Right lung (tissue), 5 donors: ENCODE results near the gene DENND10. TPM values are rescaled to one million over a fixed set of nuclear protein-coding genes. Genes with fewer than 3 reads are reported as not detected.
"Not testable (repeated sequence)": the region's sequence is repeated elsewhere in the genome, so short reads cannot be mapped to it uniquely, and the experiment has no call there.

Experiments used
- DNase-seq, 2 donors: peaks; one replicate each; pipeline ENCODE4 v3.0.0-alpha.2; 2013
- polyA plus RNA-seq, 5 donors: library from polyadenylated mRNA; unstranded; fragments of 120-200 nt; gene quantifications; one replicate each; pipeline versions ENCODE4 v1.2.1 to v1.2.3, GENCODE V29; 2013; ENCODE audit warnings: inconsistent platforms in 1 of 5, low replicate concordance in 1 of 5; ENCODE audit not compliant: insufficient read length in 5 of 5, insufficient read depth in 1 of 5

The DENND10 gene
- polyA plus RNA-seq, 5 donors = 35.7 to 42.2 (median 38.1) TPM

DNA sequence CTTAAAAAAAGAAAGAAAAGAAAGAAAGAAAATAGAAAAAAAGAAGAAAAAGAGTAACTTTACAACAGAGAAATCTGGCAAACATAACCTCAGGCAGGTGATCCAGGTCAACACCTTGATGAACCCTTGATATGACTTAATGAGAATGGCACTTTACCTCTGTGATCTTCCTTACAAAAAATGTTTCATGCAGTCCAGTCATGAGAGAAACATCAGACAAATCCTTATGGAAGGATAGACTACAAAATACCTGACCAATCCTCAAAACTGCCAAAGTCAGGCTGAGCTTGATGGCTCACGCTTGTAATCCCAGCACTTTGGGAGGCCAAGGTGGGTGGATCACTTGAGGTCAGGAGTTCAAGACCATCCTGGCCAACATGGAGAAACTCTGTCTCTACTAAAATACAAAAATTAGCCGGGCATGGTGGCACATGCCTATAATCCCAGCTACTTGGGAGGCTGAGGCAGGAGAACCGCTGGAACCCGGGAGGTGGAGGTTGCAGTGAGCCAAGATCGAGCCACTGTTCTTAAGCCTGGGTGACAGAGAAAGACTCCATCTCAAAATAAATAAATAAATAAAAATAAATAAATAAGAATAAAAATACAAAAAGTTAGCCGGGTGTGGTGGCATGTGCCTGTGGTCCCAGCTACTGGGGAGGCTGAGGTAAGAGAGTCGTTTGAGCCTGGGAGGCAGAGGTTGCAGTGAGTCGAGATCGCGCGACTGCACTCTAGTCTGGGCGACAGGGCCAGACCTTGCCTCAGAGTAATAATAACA, 7.1 kb upstream of the DENND10 start:
- not testable (repeated sequence) for DNase-seq

DNA sequence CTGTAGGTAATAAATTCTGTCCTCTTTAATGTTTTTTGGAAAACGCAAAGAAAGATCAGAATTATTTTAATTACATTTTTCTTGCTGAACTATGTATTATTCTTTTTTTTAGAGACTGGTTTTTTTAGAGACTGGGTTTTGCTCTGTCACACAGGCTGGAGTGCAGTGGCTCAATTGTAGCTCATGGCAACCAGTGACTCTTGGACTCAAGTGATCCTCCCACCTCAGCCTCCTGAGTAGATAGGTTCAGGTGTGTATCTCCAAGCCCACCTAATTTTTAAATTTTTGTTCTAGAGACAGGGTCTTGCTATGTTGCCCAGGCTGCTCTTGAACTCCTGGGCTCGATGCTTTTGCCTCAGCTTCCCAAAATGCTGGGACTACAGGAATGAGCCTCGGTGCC, 5.3 kb upstream of the DENND10 start:
- no peak for DNase-seq

DNA sequence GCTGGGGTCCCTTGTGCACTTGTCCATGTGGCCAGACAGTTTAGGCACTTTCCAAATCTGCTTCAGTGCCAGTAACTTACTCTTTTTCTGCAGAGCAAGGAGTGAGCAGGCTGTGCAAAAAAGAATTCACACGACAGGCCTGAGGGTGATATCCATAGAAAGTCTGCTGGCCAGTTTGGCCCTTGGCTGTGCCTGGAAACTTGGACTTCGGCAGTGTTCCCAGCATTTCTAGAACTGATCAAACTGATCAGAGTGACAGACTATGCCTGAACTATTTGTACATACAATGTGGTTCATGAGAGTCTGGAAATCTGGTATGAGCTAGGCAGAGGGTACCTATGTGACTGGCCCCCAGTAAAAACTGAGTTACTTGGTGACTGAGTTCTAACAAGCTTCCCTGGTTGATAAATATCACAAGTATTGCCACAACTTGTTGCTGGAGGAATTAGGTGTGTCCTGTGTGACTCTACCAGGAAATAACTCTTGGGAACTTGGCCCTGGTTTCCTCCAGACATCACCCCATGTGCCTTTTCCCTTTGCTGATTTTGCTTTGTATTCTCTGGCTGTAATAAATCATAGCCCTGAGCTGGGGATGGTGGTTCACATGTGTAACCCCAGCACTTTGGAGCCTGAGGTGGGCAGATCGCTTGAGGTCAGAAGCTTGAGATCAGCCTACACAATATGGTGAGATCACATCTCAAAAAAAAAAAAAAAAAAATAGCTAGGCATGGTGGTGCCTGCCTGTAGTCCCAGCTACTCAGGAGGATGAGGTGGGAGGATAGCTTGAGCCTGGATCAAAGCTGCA, 3.3 kb upstream of the DENND10 start:
- DNase-seq = no peak

DNA sequence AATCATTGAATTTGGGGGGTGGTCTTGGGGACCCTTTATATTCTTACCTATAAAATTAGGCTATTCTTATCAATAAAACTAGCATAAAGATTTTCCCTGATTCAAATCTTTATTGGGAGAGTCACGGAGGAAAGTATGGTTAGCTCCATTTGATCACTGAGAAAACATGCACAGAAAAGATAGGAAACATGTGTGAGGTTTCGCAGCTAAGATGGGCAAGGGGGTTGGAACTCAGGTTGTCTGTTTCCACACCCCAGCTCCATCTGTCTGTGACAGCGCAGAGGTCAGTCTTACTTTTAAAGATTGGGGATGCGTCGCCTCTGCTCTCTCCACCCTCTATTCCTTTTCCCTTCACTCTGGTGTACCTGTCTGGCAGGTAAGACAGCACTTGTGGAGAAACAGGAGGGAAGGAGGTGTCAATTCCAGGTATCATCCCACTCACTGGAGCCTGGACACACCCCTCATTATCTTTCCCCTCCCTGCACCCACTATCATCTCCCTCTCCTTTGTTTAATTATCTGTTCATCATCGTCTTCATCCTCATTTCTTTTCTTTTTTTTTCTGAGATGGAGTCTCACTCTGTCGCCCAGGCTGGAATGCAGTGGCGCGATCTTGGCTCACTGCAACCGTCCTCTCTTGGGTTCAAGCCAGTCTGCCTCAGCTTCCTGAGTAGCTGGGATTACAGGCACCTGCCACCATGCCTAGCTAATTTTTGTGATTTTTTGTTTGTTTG, 2.4 kb upstream of the DENND10 start:
- DNase-seq = no peak

DNA sequence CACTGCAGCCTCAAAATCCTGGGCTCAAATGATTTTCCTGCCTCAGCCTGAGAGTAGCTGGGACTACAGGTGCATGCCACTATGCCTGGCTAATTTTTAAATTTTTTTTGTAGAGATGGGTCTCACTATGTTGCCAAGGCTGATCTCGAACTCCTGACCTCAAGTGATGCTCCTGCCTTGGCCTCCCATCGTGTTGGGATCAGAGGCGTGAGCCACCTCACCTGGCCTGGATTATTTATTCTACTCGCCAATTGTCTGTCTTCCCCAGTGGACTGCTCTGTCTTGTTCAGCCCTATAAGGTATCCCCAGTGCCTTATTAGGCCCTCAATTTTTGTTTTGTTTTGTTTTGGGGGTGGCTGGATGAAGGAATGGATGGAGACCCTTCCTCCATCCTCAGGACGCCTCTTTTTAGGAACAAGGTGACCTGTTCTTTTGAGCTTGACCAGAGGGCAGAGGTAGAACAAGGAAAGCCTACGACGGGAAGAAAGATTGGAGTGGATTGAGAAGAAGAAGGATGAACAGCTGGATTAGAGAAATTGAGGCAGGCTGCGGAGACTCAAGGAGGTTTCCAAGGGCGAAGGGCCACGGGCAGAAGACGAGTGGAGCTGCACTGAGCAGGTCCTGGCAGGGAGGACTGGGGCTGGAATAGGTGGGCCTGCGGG, 541 bp upstream of the DENND10 start:
- no peak for DNase-seq

DNA sequence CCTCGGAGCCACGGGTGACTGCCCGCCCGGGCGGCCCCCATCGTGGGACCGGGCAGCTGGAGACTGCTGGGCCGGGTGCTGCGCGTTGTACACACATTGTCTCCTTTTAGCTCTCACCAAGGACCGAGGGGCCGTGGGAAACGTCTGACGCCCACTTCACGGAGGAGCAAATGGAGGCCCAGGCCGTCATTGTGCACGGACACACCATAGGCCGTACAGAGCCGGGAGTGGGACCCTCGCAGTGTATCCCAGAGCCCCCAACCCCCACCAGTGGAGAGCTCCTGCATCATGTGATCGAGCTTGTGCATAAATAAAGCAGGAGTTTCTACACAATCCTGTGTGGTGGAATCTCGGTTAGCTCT, 722 bp downstream of the DENND10 start:
- DNase-seq = no peak

DNA sequence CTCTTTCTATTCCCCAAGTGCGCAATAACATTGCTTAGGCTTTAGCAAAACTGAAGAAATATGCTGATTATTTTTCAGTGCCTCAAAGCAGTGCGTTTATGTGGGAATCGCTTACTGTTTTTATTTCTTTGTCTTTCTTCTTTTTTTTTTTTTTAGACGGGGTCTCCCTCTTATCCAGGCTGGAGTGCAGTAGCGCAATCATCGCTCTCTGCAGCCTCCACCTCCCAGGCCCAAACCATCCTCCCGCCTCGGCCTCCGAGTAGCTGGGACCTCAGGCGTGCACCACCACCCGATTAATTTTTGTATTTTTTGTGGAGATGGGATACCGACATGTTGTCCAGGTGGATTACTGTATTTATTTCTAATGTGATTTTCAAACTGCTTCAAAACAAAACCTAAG, 1.2 kb downstream of the DENND10 start:
- no peak for DNase-seq

DNA sequence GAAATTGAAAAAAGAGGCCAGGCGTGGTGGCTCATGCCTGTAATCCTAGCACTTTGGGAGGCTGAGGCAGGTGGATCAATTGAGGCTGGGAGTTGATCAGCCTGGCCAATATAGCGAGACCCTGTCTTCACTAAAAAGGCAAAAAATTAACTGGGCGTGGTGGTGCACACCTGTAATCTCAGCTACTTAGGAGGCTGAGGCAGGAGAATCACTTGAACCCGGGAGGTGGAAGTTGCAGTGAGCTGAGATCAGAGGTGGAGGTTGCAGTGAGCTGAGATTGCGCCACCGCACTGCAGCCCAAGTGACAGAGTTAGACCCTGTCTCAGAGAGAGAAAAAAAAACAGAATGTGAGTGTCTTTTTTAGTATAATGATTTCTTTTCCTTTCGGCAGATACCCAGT, 2.0 kb downstream of the DENND10 start:
- not testable (repeated sequence) for DNase-seq

DNA sequence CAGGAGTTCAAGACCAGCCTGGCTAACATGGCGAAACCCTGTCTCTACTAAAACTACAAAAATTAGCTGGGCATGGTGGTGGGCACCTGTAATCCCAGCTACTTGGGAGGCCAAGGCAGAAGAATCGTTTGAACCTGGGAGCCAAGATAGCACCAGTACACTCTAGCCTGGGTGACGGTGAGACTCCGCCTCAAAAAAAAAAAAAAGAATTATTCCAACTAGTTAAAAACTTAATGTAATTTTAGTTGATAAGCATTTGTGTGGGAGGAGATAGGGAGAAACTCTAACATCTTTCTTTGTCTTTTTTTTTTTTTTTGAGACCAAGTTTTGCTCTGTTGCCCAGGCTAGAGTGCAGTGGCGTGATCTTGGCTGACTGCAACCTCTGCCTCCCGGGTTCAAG, 3.2 kb downstream of the DENND10 start:
- not testable (repeated sequence) for DNase-seq

DNA sequence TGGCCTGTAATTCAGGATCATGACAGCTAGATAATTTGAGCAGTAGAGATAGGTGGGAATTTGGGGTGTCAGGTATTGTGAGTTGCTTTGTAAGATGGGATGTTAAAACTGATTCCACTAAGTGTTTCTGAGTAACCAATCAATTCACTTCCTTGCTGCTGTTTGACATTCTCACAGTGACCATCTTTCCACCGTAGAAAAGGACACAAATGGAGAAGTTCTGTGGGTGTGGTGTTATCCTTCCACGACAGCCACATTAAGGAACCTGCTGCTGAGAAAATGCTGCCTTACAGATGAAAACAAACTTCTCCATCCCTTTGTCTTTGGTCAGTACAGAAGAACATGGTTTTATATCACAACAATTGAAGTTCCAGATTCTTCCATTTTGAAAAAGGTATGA, 3.9 kb downstream of the DENND10 start:
- not testable (repeated sequence) for DNase-seq

DNA sequence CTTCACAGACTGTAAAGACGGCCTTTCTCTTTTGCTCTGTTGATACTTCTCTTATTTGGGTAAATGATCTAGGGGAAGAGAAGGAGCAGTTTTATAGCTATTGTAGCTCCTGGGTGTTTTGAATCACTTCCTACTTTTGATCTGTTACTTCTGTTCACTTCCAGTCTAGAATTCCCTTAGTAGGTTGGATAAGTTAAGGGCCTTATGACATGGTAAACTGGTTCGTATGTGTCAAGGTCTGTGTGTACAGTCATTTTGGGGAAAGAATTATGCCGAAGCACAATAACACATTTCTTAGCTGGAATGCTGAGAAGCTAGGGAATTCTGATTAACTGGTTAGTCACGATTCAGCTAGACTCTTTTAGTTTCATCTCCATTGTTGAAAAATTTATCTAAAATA, 8.1 kb downstream of the DENND10 start:
- no peak for DNase-seq

DNA sequence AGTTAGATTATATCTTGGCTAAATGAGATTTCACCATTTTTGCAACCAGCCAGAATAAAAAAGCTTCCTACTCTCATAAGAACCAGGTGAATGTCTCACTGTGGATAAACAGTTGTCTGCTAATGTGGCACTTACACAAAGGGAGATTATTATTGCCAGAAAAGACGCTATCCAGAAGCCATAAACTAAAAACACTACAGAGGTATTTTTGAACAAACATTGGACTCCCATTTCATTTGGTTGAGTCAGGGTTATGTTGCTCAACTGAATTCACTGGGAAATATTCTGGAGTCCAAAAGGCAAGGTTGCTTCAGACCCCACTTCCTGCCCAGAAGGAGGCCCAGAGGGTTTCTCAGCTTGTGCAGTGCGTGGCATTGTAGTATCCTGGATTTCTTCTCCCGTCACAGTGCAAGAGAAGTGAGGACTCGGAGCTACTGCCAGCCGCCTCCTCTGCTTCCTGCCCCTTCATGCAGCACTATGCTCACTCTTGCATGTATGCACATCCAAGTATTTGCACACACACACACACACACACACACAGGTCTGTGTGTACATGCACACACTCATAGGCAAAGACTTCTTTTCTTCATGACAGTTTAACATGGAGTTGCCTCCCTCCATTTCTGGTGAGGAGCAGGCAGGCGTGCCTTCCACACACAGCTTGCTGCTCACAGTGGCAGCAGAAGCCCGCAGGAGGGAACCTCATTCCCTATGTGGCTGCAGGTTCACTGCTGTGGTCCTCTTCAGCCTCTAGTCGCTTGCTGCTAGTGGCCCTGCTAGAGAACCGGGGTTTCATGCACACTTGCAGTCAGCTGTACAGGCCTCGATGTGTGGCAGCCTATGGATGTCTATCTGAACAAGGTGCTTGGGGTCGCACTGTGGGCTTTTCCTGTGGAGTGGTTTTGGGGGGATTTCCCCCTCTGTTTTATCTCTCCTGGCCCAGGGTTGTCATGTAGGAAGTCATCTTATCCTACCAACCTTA, 10.1 kb downstream of the DENND10 start:
- DNase-seq = no peak

DNA sequence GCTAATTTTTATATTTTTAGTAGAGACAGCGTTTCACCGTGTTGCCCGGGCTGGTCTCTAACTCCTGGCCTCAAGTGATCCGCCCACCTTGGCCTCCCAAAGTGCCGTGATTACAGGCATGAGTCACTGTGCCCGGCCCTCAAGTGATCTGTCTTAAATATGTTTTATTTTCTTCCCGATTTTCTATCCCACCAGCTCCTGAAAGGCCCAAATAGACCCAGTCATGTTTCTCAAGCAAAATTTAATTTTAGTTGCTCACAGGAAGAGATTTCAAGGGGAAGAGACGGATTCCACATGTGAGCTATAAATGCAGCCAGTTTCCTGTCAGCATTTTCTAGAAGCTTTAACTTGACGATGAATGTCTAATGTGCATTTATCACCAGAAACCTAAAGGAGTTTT, 12.0 kb downstream of the DENND10 start:
- no peak for DNase-seq

DNA sequence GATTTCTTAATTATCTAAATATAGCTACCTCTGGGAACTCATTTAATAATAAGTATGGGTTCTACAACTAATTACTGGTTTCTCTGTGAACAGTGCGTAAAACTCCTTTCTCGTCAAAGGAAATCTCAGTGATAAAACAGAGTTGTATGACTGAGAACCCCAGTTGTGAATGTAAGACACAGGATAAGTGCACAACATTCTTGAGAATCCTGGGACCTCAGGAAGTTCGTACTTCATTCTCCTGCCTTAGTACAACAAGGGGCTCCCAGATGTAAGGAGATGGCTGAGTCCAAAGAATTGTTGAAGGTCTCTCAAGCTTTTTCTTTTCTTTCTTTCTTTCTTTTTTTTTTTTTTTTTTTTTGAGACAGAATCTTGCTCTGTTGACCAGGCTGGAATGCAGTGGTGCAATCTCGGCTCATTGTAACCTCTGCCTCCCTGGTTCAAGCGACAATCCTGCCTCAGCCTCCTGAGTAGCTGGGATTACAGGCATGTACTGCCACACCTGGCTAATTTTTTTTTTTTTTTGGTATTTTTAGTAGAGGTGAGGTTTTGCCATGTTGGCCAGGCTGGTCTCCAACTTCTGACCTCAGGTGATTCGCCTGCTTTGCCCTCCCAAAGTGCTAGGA, 12.5 kb downstream of the DENND10 start:
- no peak for DNase-seq

DNA sequence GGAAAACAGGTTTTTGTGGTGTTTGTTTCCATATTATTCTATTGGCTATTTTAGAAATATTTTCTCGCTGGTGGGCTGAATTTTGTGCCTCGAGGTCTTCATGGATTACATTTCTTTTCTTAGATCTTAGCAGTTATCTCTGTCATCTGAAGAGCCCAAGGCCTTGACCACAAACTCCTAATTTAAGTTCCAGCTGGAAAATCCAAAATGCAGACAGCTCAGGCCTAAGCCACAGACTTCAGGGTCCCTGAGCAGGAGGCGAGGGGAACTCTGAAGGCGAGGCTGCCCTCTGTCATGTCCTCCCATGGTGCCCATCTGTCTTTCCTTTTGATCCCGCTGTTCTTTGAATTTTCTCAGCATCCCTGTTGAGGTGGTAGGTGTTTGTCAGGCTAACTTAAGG, 14.3 kb downstream of the DENND10 start:
- no peak for DNase-seq

DNA sequence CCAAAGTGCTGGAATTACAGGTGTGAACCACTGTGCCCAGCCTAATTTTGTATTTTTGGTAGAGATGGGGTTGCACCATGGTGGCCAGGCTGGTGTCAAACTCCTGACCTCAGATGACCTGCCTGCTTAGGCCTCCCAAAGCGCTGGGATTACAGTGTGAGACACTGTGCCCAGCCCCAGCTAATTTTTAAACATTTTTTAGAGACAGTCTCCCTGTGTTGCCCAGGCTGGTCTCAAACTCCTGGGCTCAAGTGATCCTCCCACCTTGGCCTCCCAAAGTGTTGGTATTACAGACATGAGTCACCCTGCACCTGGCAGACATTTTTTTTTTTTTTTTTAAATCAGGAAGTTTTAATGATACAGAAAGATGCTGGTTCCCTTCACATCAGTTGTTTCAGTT, 15.5 kb downstream of the DENND10 start:
- no peak for DNase-seq

DNA sequence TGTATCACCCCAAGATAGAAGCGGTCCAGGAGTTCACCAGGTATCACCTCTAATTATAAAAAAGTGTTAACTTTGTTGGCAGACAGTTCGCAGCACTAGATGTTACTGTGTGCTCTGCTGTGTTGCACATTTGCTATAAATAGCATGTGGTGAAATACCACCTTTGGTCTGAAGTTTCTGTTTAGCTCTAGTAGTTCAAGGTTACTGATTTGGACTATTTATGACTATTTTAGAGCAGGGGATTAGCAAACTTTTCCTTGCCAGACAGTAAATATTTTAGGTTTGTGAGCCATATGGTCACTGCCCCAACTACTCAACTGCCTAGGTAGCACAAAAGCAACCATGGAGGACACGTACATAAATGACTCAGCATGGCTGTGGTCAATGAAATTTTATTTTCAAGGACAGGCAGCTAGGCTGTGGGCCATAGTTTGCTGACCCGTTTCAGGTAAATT, 16.5 kb downstream of the DENND10 start:
- no peak for DNase-seq

DNA sequence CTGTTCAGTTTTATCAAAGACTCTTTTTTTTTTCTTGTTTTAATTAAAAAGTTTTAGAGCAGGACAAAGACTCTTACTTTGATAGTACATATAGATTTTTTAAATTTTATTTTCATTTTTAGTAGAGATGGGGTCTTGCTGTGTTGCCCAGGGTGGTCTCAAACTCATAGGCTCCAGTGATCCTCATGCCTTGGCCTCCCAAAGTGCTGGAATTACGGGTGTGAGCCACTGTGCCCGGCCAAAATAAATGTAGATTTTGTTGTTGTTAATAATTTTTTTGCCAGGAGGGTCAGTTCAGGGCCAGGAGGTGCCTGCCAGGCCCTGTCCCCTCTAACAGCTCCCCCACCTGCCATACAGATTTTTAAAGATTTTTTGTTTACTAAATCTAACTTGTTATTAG, 17.0 kb downstream of the DENND10 start:
- DNase-seq = no peak

DNA sequence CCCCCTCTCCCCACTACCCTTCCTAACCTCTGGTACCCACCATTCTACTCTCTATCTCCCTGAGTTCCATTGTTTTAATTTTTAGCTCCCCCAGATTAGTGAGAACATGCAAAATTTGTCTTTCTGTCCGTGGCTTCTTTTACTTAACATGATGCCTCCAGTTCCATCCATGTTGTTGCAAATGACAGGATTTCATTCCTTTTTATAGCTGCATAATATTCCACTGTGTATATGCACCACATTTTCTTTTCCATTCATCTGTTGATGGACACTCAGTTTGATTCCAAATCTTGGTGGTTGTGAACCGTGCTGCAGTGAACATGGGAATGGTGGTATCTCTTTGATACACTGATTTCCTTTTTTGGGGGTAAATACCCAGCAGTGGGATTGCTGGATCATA, 22.0 kb downstream of the DENND10 start:
- DNase-seq = no peak

DNA sequence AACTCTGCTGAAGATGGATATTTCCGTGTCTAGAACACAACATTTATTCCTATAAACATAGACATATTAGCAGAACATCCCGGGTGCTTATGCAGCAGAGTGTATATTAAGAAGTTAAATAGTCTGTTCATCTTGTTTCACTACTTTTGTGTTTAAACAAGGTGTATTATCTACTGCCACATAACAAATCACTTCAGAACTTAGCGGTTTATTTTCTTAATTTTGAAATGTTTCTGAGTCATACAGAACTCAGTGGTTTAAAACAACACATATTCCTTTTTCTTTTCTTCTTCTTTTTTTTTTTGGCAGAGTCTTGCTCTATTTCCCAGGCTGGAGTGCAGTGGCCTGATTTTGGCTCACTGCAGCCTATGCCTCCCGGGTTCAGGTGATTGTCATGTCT, 25.8 kb downstream of the DENND10 start:
- DNase-seq = no peak
